Bronchial epithelial cell (primary cell): ENCODE data around the gene TOM1L2. TPM values are rescaled to one million over a fixed set of nuclear protein-coding genes. Genes with fewer than 3 reads are reported as not detected.

Experiments used
- DNase-seq: peaks from one replicate; pipeline ENCODE4 v3.0.0-alpha.2; 2010; ENCODE audit warnings: low read depth
- FAIRE-seq: peaks from 2 replicates; lab custom pipeline; 2011; peaks lifted over from hg19 to GRCh38; lab: Jason Lieb, UNC
- H3K27me3 ChIP-seq: 2 replicates; pipeline ENCODE4 v1.5.1; 2011; ENCODE audit warnings: low read length; ENCODE audit not compliant: control insufficient read depth, insufficient read depth
- H3K36me3 ChIP-seq: 2 replicates; pipeline ENCODE4 v1.5.1; 2011; ENCODE audit warnings: low read length; ENCODE audit not compliant: control insufficient read depth, insufficient read depth
- H3K4me3 ChIP-seq: 2 replicates; pipeline ENCODE4 v1.5.1; 2011; ENCODE audit warnings: mild to moderate bottlenecking, low read depth, low read length, control low read depth
- CTCF ChIP-seq: IDR thresholded peaks from 2 replicates; pipeline ENCODE4 v1.5.1; 2011; ENCODE audit warnings: mild to moderate bottlenecking, moderate library complexity, low read length, control low read depth, inconsistent platforms; ENCODE audit not compliant: insufficient read depth, severe bottlenecking
- total RNA-seq: library from RNA; depleted of rRNA; stranded (reverse); fragments of >200 nt; gene quantifications from 2 replicates; pipeline ENCODE4 v1.2.1, GENCODE V29; 2014

TOM1L2 gene
- total RNA-seq, 1 donor from 2014 or later: 12.4 TPM

GRCh38 chr17:17820046-17820445 is 152.2 kb downstream of the TOM1L2 start:
- Histone ChIP-seq H3K27me3 (no peaks in the 10 kb centered on the region), H3K4me3 (no peak overlapping the region), H3K36me3 (peaks cover 57% of the 10 kb centered on the region)
- no peak for DNase-seq
- no peak for TF ChIP-seq CTCF
- FAIRE-seq: no peak

DNA sequence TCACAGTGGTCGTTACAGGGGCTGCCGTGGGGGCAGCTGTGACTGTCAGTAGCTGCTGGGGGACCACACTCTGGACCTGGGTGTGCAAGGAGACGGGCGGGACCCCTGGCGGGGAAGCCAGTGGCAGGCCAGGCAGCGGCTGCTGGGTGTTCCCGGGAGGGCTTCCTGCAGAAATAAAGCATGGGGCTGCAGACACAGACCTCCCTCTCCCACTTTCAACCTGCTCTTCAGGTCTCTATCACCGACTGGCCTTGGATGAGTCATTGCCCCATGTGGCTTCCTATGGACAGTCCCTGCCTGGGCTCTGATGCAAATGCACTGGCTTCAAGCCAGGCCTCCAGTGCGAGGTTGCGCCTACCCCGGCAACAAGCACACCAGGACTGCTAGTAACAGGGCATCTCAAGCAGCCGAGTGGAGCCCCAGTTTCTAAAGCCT is 152.6 kb downstream of the TOM1L2 start:
- no peaks in the 10 kb centered on the region for H3K27me3 ChIP-seq
- TF ChIP-seq CTCF: no peak
- DNase-seq (peak; percentile 86), FAIRE-seq (peak; percentile 89)
- no peak overlapping the region for H3K4me3 ChIP-seq
- peaks cover 61% of the 10 kb centered on the region for H3K36me3 ChIP-seq

DNA sequence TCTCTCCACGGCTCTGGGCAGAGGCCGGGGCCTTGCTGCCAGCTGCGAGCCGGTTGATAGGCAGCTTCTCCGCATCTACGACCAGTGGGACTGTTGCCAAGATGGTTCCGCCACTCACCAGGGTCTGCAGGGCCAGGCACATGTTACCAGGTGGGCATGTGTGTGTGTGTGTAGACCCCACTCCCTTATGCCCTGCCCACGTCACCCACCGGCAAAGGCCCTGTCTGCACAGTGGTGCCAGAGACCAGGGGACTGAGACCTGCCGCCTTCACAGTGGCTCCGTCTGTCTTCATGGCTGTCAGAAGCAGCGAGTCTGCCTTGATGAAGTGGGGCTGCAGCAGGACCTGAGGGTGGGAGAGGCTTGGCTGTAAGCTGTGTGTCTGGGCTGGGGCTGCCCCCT is 153.1 kb downstream of the TOM1L2 start:
- no peak for FAIRE-seq
- no peak for DNase-seq
- Histone ChIP-seq H3K4me3 (no peak overlapping the region), H3K27me3 (no peaks in the 10 kb centered on the region), H3K36me3 (peaks cover 66% of the 10 kb centered on the region)
- no peak for TF ChIP-seq CTCF

GRCh38 chr17:17818088-17818526 is 154.1 kb downstream of the TOM1L2 start:
- FAIRE-seq: no peak
- no peaks in the 10 kb centered on the region for H3K27me3 ChIP-seq
- peaks cover 67% of the 10 kb centered on the region for H3K36me3 ChIP-seq
- no peak for TF ChIP-seq CTCF
- no peak for DNase-seq
- no peak overlapping the region for H3K4me3 ChIP-seq

DNA sequence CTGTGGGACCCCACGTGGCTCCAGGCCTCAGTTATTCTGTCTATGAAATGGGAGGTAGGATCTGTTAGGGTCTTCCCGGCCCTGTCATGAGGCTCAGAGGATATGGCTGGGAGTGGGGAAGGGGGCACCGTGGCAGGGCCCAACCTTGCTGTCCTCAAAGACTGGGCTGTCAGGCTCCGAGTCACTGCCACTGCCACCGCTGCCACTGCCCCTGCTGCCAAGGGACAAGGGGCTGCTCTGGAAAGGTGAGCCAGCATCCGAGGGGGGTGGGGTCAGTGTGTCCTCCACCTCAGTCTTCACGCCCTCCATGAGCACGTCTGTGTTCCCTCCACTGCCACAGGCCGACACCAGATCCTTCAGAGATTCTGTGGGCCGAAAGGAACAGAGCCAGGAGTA is 154.7 kb downstream of the TOM1L2 start:
- Histone ChIP-seq H3K27me3 (no peaks in the 10 kb centered on the region), H3K36me3 (peaks cover 66% of the 10 kb centered on the region), H3K4me3 (no peak overlapping the region)
- DNase-seq: no peak
- peak; percentile 62 for FAIRE-seq
- no peak for TF ChIP-seq CTCF
